ENCODE results near the gene PROSER3. TPM values are rescaled to one million over a fixed set of nuclear protein-coding genes. Genes with fewer than 3 reads are reported as not detected.

The PROSER3 gene
- total and polyA plus RNA-seq, 2 of the 4 experiments (the other 2 are of a cell fraction) = 5.4 to 21.8 TPM

DNA sequence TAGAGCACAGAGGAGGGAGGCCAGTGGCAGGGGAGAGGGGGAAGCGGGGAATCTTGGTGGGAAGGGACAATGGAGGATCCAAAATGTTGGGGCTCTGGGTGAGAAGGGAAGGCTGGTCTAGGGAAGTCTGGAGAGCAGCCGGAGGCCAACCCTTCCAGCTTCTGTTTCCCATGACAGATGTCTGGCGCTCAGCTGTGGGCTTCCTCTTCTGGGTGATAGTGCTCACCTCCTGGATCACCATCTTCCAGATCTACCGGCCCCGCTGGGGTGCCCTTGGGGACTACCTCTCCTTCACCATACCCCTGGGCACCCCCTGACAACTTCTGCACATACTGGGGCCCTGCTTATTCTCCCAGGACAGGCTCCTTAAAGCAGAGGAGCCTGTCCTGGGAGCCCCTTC, 11.4 kb upstream of the PROSER3 start:
- peaks cover 3% of the 10 kb centered on the region; the same call in 1 of the 2 replicates for H3K4me1 ChIP-seq (ENCODE audit: control insufficient read depth, insufficient read depth, low read length)

More for the DNA sequence above, 11.4 kb upstream of the PROSER3 start:
- H2BK120ac ChIP-seq (ENCODE audit: low read depth, low read length) = no peak overlapping the region
- TF ChIP-seq CEBPB (IDR thresholded peaks at IDR 0.05; ENCODE audit: low read depth, low read length) (no peak), CHD1 (IDR thresholded peaks at IDR 0.05; ENCODE audit: low read depth, low read length) (no peak), FOS (IDR thresholded peaks at IDR 0.05; ENCODE audit: low read depth, low read length) (no peak), NFE2L2 (IDR thresholded peaks at IDR 0.05; ENCODE audit: low read depth, low read length) (no peak), RAD21 (IDR thresholded peaks at IDR 0.05; ENCODE audit: low read length) (no peak), SMC3 (IDR thresholded peaks at IDR 0.05; ENCODE audit: low read depth, low read length) (no peak), CTCF (conservative IDR thresholded peaks at IDR 0.05; ENCODE audit: low read depth, low read length) (no peak), MXI1 (IDR thresholded peaks at IDR 0.05; ENCODE audit: borderline replicate concordance, low read depth, low read length) (no peak)
- TF ChIP-seq, protein P1, sequence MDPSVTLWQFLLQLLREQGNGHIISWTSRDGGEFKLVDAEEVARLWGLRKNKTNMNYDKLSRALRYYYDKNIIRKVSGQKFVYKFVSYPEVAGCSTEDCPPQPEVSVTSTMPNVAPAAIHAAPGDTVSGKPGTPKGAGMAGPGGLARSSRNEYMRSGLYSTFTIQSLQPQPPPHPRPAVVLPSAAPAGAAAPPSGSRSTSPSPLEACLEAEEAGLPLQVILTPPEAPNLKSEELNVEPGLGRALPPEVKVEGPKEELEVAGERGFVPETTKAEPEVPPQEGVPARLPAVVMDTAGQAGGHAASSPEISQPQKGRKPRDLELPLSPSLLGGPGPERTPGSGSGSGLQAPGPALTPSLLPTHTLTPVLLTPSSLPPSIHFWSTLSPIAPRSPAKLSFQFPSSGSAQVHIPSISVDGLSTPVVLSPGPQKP (IDR thresholded peaks at IDR 0.05; ENCODE audit: borderline replicate concordance, low read depth, low read length) = no peak
- H3K27ac ChIP-seq (ENCODE audit: insufficient read depth, low read length) = no peak overlapping the region
- H3K9me1 ChIP-seq (ENCODE audit: insufficient read depth, low read length) = peaks cover 7% of the 10 kb centered on the region; the same call in 1 of the 2 replicates
- peaks cover 5 to 55% of the 10 kb centered on the region in 2 experiments; a peak in 3 of 4 replicates for H3K79me1 ChIP-seq (ENCODE audit: low read depth in 1 of 2, low read length in 2 of 2)
- no peaks in the 10 kb centered on the region for H3K27me3 ChIP-seq (ENCODE audit: control insufficient read depth, insufficient read depth, low read length)
- peak overlapping the region; percentile 16; the same call in 1 of the 2 replicates for H3K4me2 ChIP-seq (ENCODE audit: low read depth, low read length)
- dilution Hi-C loops (cut with HindIII; ENCODE audit: low sequenced_read_pairs, unreplicated experiment) = no loop called here
- no peaks in the 10 kb centered on the region for H4K20me1 ChIP-seq (ENCODE audit: insufficient read depth, low read length)
- CTCF ChIA-PET = interaction anchor here (1.4 kb wide), 1 partner anchor 185 kb away, joined by 3 read pairs; no protein-coding TSS in a partner anchor
- intact Hi-C loops (cut with micrococcal nuclease) = no loop called here
- no peak for DNase-seq
- no peak overlapping the region for H3K14ac ChIP-seq (replicated peaks; ENCODE audit: low read depth, low read length)
- no peak overlapping the region for H4K91ac ChIP-seq (ENCODE audit: insufficient read depth, low read depth, low read length)
- 100% methylated on average over 2 of the region's 5 CpGs; no CpG with 5 or more reads in 1 of the 2 experiments for WGBS, 2 experiments (ENCODE audit: extremely low coverage in 2 of 2, insufficient read length in 1 of 2)
- H2AK5ac ChIP-seq (ENCODE audit: low read depth, low read length) = no peak overlapping the region; the same call in 1 of the 2 replicates
- no peaks in the 10 kb centered on the region for H3K36me3 ChIP-seq (ENCODE audit: control insufficient read depth, insufficient read depth, low read length)
- H2AFZ ChIP-seq (replicated peaks; ENCODE audit: low read length, poor library complexity) = no peak overlapping the region
- H2BK5ac ChIP-seq (ENCODE audit: low read depth, low read length, poor library complexity, severe bottlenecking) = no peak overlapping the region
- BruUV-seq (replicated peaks) = no TSS peak
- no peak overlapping the region for H4K8ac ChIP-seq (ENCODE audit: low read depth in 2 of 2, low read length in 2 of 2)
- no peak overlapping the region for H2BK15ac ChIP-seq (ENCODE audit: low read depth, low read length)
- no peaks in the 10 kb centered on the region for H3K9me3 ChIP-seq (ENCODE audit: control insufficient read depth, insufficient read depth, low read length)
- H3K9ac ChIP-seq (ENCODE audit: low read depth, low read length) = 0 out of 2 replicates have a peak overlapping the region, but pooled peaks have one; percentile 85
- H3K56ac ChIP-seq (ENCODE audit: extremely low read depth, insufficient read depth, low read length) = no peak overlapping the region
- H2BK20ac ChIP-seq (ENCODE audit: low read depth, low read length) = no peak overlapping the region
- in situ Hi-C loops (cut with MboI; ENCODE audit: low sequenced_read_pairs) = no loop called here
- H3K4ac ChIP-seq (ENCODE audit: low read depth, low read length) = no peak overlapping the region
- H3K4me3 ChIP-seq (ENCODE audit: insufficient read depth, low read depth, low read length) = no peak overlapping the region
- H4K5ac ChIP-seq (ENCODE audit: low read depth, low read length) = no peak overlapping the region
- no peak for ATAC-seq (ENCODE audit: low read depth)
- peak overlapping the region; percentile 98 for H2AK9ac ChIP-seq (replicated peaks; ENCODE audit: low read depth, low read length, poor library complexity)
- no peak overlapping the region for H3K18ac ChIP-seq (ENCODE audit: low read depth, low read length)
- no peak overlapping the region for H3K23ac ChIP-seq (ENCODE audit: low read depth, low read length)
- POLR2A ChIA-PET (ENCODE audit: unreplicated experiment) = no interaction called here

Measured in IMR-90 (cell line).